A549 (cell line): Measurements from ENCODE around the gene GAN.

Experiments
- MAX ChIP-seq: IDR thresholded peaks from 2 replicates; pipeline ENCODE4 v1.6.1; 2012
- MYC ChIP-seq: IDR thresholded peaks from 2 replicates; pipeline ENCODE4 v1.6.1; 2012; ENCODE audit warnings: mild to moderate bottlenecking, inconsistent platforms, low read length, improper control_type of control experiment, borderline replicate concordance
- PBX3 ChIP-seq: IDR thresholded peaks from 2 replicates; pipeline ENCODE4 v1.6.1; 2012
- POLR2A ChIP-seq: IDR thresholded peaks from 2 replicates; pipeline ENCODE4 v1.6.1; 2012; ENCODE audit warnings: mild to moderate bottlenecking, low read length
- TF ChIP-seq, protein P1 (sequence below): fragments of >200 bp; sonication (Bioruptor Twin); formaldehyde crosslinking; IDR thresholded peaks from 3 replicates; pipeline ENCODE4 v1.5.1; 2016

- no peak for TF ChIP-seq MAX
- TF ChIP-seq POLR2A = no peak
- TF ChIP-seq PBX3 = no peak
- TF ChIP-seq, protein P1, sequence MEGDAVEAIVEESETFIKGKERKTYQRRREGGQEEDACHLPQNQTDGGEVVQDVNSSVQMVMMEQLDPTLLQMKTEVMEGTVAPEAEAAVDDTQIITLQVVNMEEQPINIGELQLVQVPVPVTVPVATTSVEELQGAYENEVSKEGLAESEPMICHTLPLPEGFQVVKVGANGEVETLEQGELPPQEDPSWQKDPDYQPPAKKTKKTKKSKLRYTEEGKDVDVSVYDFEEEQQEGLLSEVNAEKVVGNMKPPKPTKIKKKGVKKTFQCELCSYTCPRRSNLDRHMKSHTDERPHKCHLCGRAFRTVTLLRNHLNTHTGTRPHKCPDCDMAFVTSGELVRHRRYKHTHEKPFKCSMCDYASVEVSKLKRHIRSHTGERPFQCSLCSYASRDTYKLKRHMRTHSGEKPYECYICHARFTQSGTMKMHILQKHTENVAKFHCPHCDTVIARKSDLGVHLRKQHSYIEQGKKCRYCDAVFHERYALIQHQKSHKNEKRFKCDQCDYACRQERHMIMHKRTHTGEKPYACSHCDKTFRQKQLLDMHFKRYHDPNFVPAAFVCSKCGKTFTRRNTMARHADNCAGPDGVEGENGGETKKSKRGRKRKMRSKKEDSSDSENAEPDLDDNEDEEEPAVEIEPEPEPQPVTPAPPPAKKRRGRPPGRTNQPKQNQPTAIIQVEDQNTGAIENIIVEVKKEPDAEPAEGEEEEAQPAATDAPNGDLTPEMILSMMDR = no peak
- TF ChIP-seq MYC = no peak
Measured at GRCh38 chr16:81436386-81436785, 121.6 kb downstream of the GAN start.
